Measurements from ENCODE around the gene HTR4. TPM values are rescaled to one million over a fixed set of nuclear protein-coding genes. Genes with fewer than 3 reads are reported as not detected.

HTR4 gene
- total and polyA plus RNA-seq, 8 donors: 0.92 to 17.4 (median 7.6) TPM; not detected in 5

GRCh38 chr5:148635321-148636083 is 18.8 kb downstream of the HTR4 start:
- H3K4me3 ChIP-seq: no peak overlapping the region
- no peaks in the 10 kb centered on the region for H3K4me1 ChIP-seq
- H3K27me3 ChIP-seq: no peaks in the 10 kb centered on the region
- no peak for DNase-seq
- no peaks in the 10 kb centered on the region for H3K36me3 ChIP-seq
- no peaks in the 10 kb centered on the region for H3K9me3 ChIP-seq
- intact Hi-C loops (cut with DNase I; ENCODE audit: low total_unique reads): no loop called here
- TF ChIP-seq CTCF (IDR thresholded peaks at IDR 0.05) (no peak), POLR2AphosphoS5 (IDR thresholded peaks at IDR 0.05) (no peak), POLR2A (IDR thresholded peaks at IDR 0.05) (no peak), EP300 (IDR thresholded peaks at IDR 0.05) (no peak)
- 41 to 88% (median 69%) methylated on average over 1 of the region's 1 CpG for WGBS, 5 donors
- no peak overlapping the region for H3K27ac ChIP-seq

GRCh38 chr5:148633067-148633377 is 21.3 kb downstream of the HTR4 start:
- Histone ChIP-seq H3K4me3 (no peak overlapping the region), H3K36me3 (no peaks in the 10 kb centered on the region), H3K9me3 (no peaks in the 10 kb centered on the region), H3K27me3 (no peaks in the 10 kb centered on the region), H3K4me1 (no peaks in the 10 kb centered on the region), H3K27ac (no peak overlapping the region)
- TF ChIP-seq CTCF (IDR thresholded peaks at IDR 0.05) (no peak), EP300 (IDR thresholded peaks at IDR 0.05) (no peak), POLR2A (IDR thresholded peaks at IDR 0.05) (no peak), POLR2AphosphoS5 (IDR thresholded peaks at IDR 0.05) (no peak)
- DNase-seq: no peak
- intact Hi-C loops (cut with DNase I; ENCODE audit: low total_unique reads): no loop called here
- 88 to 100% (median 96%) methylated on average over 1 of the region's 1 CpG for WGBS, 5 donors

GRCh38 chr5:148632255-148633066 is 21.9 kb downstream of the HTR4 start:
- Histone ChIP-seq H3K36me3 (no peaks in the 10 kb centered on the region), H3K27me3 (no peaks in the 10 kb centered on the region), H3K4me3 (no peak overlapping the region), H3K27ac (no peak overlapping the region), H3K9me3 (no peaks in the 10 kb centered on the region), H3K4me1 (no peaks in the 10 kb centered on the region)
- intact Hi-C loops (cut with DNase I; ENCODE audit: low total_unique reads): no loop called here
- TF ChIP-seq EP300 (IDR thresholded peaks at IDR 0.05) (no peak), POLR2AphosphoS5 (IDR thresholded peaks at IDR 0.05) (no peak), POLR2A (IDR thresholded peaks at IDR 0.05) (no peak), CTCF (IDR thresholded peaks at IDR 0.05) (no peak)
- DNase-seq: peak in 1 of 2 donors; percentile 4
- WGBS, 5 donors: 41 to 52% (median 49%) methylated on average over 8 of the region's 8 CpGs

- H3K9me3 ChIP-seq: no peaks in the 10 kb centered on the region
- H3K4me3 ChIP-seq: no peak overlapping the region
- no peaks in the 10 kb centered on the region for H3K4me1 ChIP-seq
- DNase-seq: no peak
- no peak overlapping the region for H3K27ac ChIP-seq
- TF ChIP-seq POLR2AphosphoS5 (IDR thresholded peaks at IDR 0.05): no peak
- TF ChIP-seq POLR2A (IDR thresholded peaks at IDR 0.05): no peak
- no peak for TF ChIP-seq EP300 (IDR thresholded peaks at IDR 0.05)
- TF ChIP-seq CTCF (IDR thresholded peaks at IDR 0.05): no peak
- intact Hi-C loops (cut with DNase I; ENCODE audit: low total_unique reads): no loop called here
- no peaks in the 10 kb centered on the region for H3K27me3 ChIP-seq
- H3K36me3 ChIP-seq: no peaks in the 10 kb centered on the region
- WGBS, 5 donors: 55 to 64% (median 61%) methylated on average over 5 of the region's 5 CpGs
Measured at GRCh38 chr5:148626986-148627385, 27.3 kb downstream of the HTR4 start.
